Inferior parietal cortex (tissue), 1 donor: Measurements from ENCODE around the gene CMTM1.

ENCODE experiments used
- DNase-seq: peaks from one replicate; pipeline ENCODE4 v3.0.0-alpha.2; 2016; ENCODE audit errors: extremely low spot score

The CMTM1 gene

DNA sequence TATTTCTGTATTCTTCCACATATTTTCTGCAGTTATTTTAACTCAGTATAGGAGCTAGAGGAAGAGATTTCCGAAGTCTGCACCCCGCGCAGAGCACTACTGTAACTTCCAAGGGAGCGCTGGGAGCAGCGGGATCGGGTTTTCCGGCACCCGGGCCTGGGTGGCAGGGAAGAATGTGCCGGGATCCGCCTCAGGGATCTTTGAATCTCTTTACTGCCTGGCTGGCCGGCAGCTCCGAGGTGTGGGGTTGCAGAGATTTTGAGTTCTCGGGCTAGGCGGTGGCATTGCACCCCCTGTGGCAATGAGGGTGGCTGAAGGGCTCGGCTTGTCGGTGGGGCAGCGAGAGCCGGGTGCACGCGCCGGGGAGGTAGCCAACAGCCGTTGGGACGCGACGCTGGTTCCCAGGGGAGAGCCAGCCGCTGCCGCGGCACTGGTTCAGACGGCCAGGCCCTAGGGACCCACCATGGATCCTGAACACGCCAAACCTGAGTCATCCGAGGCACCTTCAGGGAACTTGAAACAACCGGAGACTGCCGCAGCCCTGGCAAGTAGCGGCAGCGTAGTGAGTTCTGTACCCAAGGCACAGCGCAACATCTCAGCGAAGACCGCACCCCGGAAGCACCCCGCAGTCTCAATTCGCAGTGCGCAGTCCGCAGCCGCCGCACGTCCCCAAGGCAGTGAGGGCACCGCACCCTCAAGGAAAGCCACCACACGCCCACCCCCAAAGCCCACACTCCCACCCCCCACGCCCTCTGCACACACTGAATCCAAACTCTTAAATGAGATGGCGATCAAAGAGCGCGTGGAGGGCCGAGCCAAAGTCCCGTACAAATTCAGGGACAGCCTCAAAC lies at the start of gene CMTM1:
CMTM1 (plus strand) TSS at position 389 of the 851 bp plus-strand sequence; CDS start at position 464, 75 bp downstream.
- DNase-seq, result no peak

DNA sequence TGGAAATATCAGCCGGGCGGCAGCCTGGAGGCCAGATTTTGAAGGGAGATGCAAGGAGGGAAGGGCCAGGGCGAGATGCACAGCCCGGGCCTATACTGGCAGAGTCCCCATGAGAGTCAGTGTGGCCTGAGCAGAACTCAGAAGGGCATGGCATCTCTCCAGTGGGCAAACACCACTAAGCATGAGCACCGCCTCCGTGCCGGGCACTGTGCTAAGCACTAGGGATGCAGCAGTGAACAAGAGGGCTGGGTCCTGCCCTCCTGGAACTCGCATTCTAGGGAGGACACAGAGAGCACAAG lies 49.8 kb upstream of the CMTM1 start:
- no peak for DNase-seq

- DNase-seq, result peak; percentile 87
Measured at GRCh38 chr16:66516808-66517585, 49.2 kb upstream of the CMTM1 start.

DNA sequence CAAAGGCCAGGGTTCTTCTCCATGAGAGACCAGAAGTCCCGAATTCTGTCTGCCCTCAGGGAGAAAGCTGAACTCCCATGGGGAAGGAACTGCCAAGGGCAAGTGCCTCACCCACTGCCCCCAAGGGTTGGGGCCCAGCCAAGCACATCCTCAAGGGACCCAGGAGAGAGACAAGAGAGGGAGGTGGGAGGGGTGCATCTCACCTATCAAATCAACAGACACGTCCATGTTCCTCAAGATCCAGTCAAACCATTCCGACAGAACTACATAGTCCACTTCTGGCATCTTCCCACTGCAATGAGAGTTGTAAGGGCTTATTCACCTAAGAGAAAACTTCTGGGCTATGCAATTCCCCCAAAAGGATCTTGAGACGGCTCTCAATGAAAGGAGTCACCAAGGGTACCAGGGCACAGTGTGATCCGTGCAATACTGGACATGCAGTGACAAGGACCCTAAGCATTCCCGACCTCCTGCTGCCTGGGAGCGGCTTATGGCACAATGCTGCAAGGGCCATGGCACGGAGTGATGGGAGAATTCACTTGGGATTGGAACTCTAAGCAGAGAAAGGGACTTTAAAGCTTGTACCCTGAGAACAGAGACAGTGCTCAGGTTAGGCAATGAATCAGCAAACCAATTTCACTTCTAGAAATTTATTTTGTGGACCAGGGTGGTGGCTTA lies 48.5 kb upstream of the CMTM1 start:
- DNase-seq, result no peak

DNA sequence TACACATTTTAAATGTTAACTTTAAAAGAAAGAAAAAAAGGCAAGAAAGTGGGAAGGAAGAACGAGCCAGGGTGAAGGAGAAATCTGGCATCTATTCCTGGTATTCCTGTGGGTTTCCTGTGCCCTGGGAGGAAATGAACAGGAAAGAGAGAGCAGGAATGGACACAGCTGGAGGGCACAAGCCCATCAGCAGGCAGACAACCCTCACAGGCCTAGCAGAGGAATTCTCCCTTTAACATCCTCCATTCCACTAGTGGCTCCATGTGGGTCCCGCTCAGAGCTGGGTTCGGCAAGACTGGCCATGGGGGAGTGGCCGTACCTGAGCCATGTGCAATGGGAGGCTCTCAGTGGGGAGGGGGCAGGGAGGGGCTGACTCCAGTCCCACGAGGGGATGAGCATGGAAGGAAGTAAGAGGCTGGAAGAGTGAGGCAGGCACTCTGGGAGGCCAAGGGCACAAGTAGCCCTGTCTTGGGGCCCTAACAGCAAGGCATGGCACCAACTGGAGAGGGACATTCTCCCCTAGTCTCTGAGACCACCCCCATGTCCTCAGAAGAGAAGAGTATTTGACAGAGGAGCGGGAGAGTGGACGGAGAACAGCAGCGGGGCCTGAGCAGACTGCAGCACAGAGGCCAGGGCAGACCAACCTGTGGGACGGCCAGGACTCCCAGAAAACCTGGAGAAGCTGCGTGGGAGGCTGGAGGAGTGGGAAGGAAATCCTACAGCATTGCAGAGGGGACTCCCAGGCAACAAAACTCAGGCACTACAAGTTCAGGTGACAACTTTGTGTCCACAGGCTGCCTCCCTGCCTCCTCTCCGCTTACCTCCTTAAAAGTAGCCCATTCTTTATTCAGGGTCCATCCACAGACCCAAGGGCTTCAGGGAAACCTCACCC lies 46.5 kb upstream of the CMTM1 start:
- no peak for DNase-seq

GRCh38 chr16:66520406-66521170 lies 45.7 kb upstream of the CMTM1 start:
- no peak for DNase-seq

GRCh38 chr16:66521252-66521713 lies 45.0 kb upstream of the CMTM1 start:
- no peak for DNase-seq

DNA sequence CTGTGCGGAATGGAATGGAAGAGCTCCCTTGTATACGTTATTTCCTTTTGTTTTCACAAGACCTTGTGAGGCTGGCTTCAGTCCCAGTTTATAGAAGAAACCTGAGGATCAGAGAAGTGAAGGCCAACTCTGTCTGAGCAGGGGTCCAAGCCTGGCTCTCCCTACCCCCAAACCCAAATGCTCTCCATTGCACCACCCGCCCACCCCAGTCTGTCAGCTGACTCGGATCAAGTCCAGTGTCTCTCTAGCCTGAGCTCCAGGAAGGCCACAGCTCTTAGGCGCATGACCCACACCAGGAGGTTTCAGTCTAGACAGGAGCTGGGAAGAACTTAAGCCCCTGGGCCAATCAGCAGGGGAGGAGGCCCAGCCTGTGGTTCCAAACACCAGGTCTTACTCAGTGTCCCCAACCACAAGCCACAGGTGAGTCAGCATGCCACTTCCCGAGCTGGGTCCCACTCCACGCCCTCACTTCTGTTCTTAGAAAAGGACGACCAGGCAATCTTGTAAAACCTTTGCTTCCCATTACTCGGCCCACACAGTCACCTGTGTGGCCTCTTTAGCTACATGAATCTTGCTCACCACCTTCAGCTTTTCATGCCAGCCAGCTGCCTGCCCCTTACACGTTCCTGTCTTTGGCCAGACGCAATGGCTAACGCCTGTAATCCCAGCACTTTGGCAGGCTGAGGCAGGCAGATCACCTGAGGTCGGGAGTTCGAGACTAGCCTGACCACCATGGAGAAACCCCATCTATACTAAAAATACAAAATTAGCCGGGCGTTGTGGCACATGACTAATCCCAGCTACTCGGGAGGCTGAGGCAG lies 44.1 kb upstream of the CMTM1 start:
- DNase-seq, result no peak

GRCh38 chr16:66522816-66523590 lies 43.2 kb upstream of the CMTM1 start:
- DNase-seq, result no peak

DNA sequence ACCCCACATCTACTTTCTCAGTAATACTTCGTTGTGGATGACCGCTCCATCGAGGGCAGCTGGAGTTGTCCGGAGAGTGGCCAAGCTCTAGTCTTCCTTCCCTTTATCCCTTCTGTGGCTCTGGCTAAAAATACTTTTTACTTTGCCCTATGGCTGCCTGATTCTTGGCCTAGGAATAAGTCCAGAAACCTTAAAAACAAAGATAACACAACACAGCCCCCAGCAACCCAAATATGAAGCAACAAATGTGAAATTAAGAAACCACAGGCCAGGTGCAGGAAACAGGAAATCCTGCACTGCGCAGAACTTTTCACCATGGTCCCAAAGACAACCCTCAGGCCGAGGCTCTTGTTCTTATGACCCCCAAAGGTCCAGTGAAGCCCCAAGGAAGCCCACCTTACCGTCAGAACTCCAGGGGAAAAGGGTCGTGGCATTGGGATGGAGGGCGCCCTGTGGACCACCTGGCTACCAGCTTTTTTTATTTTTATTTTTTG lies 42.3 kb upstream of the CMTM1 start:
- no peak for DNase-seq

GRCh38 chr16:66524601-66525164 lies 41.6 kb upstream of the CMTM1 start:
- no peak for DNase-seq

GRCh38 chr16:66525396-66526180 lies 40.7 kb upstream of the CMTM1 start:
- no peak for DNase-seq

DNA sequence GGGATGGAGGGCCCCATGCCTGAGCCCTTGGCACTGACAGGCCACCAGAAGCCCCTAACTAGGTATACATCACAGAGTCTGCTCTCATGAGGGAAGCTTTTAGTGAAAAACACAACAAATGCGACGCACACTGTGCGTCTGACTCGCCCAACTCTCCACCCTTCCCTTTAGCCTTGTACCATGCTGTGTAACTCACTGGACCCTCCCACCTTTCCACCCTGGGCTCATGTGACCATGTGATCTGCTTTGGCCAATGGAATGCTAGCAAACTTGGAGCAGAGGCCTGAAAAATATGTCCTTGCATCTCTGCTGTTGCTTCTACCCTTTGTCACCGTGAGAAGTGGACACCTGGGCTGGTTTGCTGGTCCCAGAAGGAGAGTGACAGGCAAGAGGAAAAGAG lies 37.9 kb upstream of the CMTM1 start:
- DNase-seq, result no peak

GRCh38 chr16:66529475-66529874 lies 36.8 kb upstream of the CMTM1 start:
- no peak for DNase-seq

GRCh38 chr16:66534376-66534799 lies 31.9 kb upstream of the CMTM1 start:
- no peak for DNase-seq

DNA sequence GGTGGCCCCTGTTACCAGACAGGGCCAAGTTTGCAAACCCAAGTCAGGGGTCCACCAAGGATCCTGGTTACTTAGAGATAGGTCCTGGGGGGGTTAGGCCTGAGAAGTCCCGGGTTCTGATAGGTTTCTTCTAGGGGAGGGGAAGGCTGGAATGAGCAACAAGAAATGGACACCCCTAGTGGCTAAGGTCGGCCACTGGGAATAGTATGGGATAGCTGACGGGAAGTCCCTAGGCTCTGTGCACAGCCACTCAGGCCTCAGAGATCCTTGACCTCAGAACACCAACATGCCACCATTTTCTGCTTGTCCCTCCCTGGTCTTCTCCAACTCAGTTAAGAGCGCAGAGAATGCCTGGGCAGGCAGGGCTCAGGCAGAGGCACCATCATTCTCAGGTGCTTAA lies 29.7 kb upstream of the CMTM1 start:
- no peak for DNase-seq

- DNase-seq, result no peak
Measured at GRCh38 chr16:66537236-66537635, 29.0 kb upstream of the CMTM1 start.

- DNase-seq, result no peak
Measured at GRCh38 chr16:66538910-66539309, 27.3 kb upstream of the CMTM1 start.
